Measurements from ENCODE around the gene PITRM1. TPM values are rescaled to one million over a fixed set of nuclear protein-coding genes. Genes with fewer than 3 reads are reported as not detected.
"Not testable (repeated sequence)": the region's sequence is repeated elsewhere in the genome, so short reads cannot be mapped to it uniquely, and the experiment has no call there.

Gene PITRM1
- total RNA-seq, 6 experiments from 2014 or later, result 40.7 to 59.5 (median 49.7) TPM

GRCh38 chr10:3108575-3109105, 63.9 kb downstream of the PITRM1 start:
- ATAC-seq (no peak), DNase-seq (no peak)
- Histone ChIP-seq H3K36me3 (no peaks in the 10 kb centered on the region), H3K4me1 (peaks cover 0 to 17% (median 6%) of the 10 kb centered on the region in 4 donors), H3K9me3 (no peaks in the 10 kb centered on the region), H3K4me3 (no peak overlapping the region), H3K27ac (no peak overlapping the region), H3K27me3 (no peaks in the 10 kb centered on the region)
- intact Hi-C loops (cut with DNase I), result no loop called here
- 91% methylated on average over 4 of the region's 21 CpGs for WGBS (ENCODE audit: insufficient coverage, low coverage, low lambda C conversion rate, missing lambda C conversion rate)
- TF ChIP-seq CTCF (IDR thresholded peaks at IDR 0.05) (no peak), POLR2A (IDR thresholded peaks at IDR 0.05) (no peak)

- Histone ChIP-seq H3K36me3 (no peaks in the 10 kb centered on the region), H3K27me3 (no peaks in the 10 kb centered on the region), H3K9me3 (no peaks in the 10 kb centered on the region), H3K4me1 (peaks cover 0 to 22% (median 8%) of the 10 kb centered on the region in 4 donors), H3K27ac (peak overlapping the region in 2 of 3 donors; percentile 44 to 62), H3K4me3 (no peak overlapping the region)
- WGBS (ENCODE audit: insufficient coverage, low coverage, low lambda C conversion rate, missing lambda C conversion rate), result 74% methylated on average over 8 of the region's 8 CpGs
- DNase-seq (no peak), ATAC-seq (no peak)
- TF ChIP-seq POLR2A (IDR thresholded peaks at IDR 0.05) (no peak), CTCF (IDR thresholded peaks at IDR 0.05) (no peak)
- intact Hi-C loops (cut with DNase I), result no loop called here
Measured at GRCh38 chr10:3108033-3108432, 64.5 kb downstream of the PITRM1 start.

- Histone ChIP-seq H3K4me1 (peaks cover 0 to 22% (median 10%) of the 10 kb centered on the region in 4 donors), H3K4me3 (no peak overlapping the region), H3K9me3 (no peaks in the 10 kb centered on the region), H3K36me3 (no peaks in the 10 kb centered on the region), H3K27me3 (no peaks in the 10 kb centered on the region), H3K27ac (peak overlapping the region; percentile 1 to 62 (median 44))
- WGBS (ENCODE audit: insufficient coverage, low coverage, low lambda C conversion rate, missing lambda C conversion rate), result 22% methylated on average over 12 of the region's 22 CpGs
- TF ChIP-seq POLR2A (IDR thresholded peaks at IDR 0.05) (peak; percentile 2), CTCF (IDR thresholded peaks at IDR 0.05) (no peak)
- ATAC-seq (peak; percentile 77 to 88 (median 82)), DNase-seq (peak; percentile 84 to 90 (median 85))
- intact Hi-C loops (cut with DNase I), result no loop called here
Measured at GRCh38 chr10:3107426-3107961, 65.1 kb downstream of the PITRM1 start.

GRCh38 chr10:3106928-3107425, 65.6 kb downstream of the PITRM1 start:
- H3K27me3 ChIP-seq, result no peaks in the 10 kb centered on the region
- 48% methylated on average over 5 of the region's 5 CpGs for WGBS (ENCODE audit: insufficient coverage, low coverage, low lambda C conversion rate, missing lambda C conversion rate)
- H3K4me3 ChIP-seq, result no peak overlapping the region
- intact Hi-C loops (cut with DNase I), result no loop called here
- H3K4me1 ChIP-seq, result peaks cover 0 to 21% (median 10%) of the 10 kb centered on the region in 4 donors
- H3K27ac ChIP-seq, result peak overlapping the region; percentile 1 to 62 (median 44)
- DNase-seq (no peak), ATAC-seq (no peak)
- peak; percentile 45 for TF ChIP-seq POLR2A (IDR thresholded peaks at IDR 0.05)
- no peak for TF ChIP-seq CTCF (IDR thresholded peaks at IDR 0.05)
- no peaks in the 10 kb centered on the region for H3K9me3 ChIP-seq
- no peaks in the 10 kb centered on the region for H3K36me3 ChIP-seq

GRCh38 chr10:3106328-3106727, 66.3 kb downstream of the PITRM1 start:
- H3K4me1 ChIP-seq, result peaks cover 0 to 17% (median 6%) of the 10 kb centered on the region in 4 donors
- 29% methylated on average over 1 of the region's 10 CpGs for WGBS (ENCODE audit: insufficient coverage, low coverage, low lambda C conversion rate, missing lambda C conversion rate)
- H3K4me3 ChIP-seq; intact Hi-C loops (cut with DNase I); H3K27ac ChIP-seq; H3K36me3 ChIP-seq; DNase-seq; ATAC-seq; H3K27me3 ChIP-seq; H3K9me3 ChIP-seq: not testable (repeated sequence)
